Measurements from ENCODE around the gene IGSF3. TPM values are rescaled to one million over a fixed set of nuclear protein-coding genes. Genes with fewer than 3 reads are reported as not detected.

IGSF3 gene
- total and polyA plus RNA-seq, 2 of the 8 experiments (the other 6 are each of a cell fraction or from before 2014, with no cell fraction given) = 30.0 to 32.2 TPM

- Histone ChIP-seq H3K18ac (ENCODE audit: extremely low read depth, low read length) (no peak overlapping the region), H3K27me3 (replicated peaks in 1 of 4; ENCODE audit: control insufficient read depth in 3 of 4, extremely low read depth in 1 of 4, insufficient read depth in 3 of 4, low read length in 3 of 4) (no peaks in the 10 kb centered on the region), H4K5ac (ENCODE audit: insufficient read length, low read depth, low read length) (no peak overlapping the region), H2BK5ac (ENCODE audit: low read depth, low read length) (no peak overlapping the region), H3K9ac (replicated peaks in 1 of 4; ENCODE audit: extremely low read depth in 1 of 4, low read depth in 3 of 4, low read length in 3 of 4) (no peak overlapping the region), H3K23ac (ENCODE audit: insufficient read length) (no peak overlapping the region), H3K27ac (ENCODE audit: low read depth, low read length) (no peak overlapping the region), H2AFZ (ENCODE audit: low read length) (no peak overlapping the region), H2BK20ac (ENCODE audit: low read length) (no peak overlapping the region), H3K4me2 (ENCODE audit: insufficient read depth in 1 of 2, low read depth in 2 of 2, low read length in 2 of 2) (no peak overlapping the region), H3K79me1 (ENCODE audit: low read depth, low read length) (no peaks in the 10 kb centered on the region; the same call in 1 of the 2 replicates), H3K14ac (ENCODE audit: insufficient read length) (no peak overlapping the region), H2BK15ac (ENCODE audit: low read length) (no peak overlapping the region), H2BK120ac (replicated peaks; ENCODE audit: low read depth, low read length) (no peak overlapping the region), H3K4ac (replicated peaks; ENCODE audit: insufficient read length, low read depth, low read length) (no peak overlapping the region), H3K9me3 (ENCODE audit: insufficient read depth in 2 of 2, low read depth in 1 of 2, low read length in 1 of 2) (0 out of 4 replicates have a peak, but pooled peaks cover 0 to 4% of the 10 kb centered on the region in 2 experiments), H4K20me1 (replicated peaks in 1 of 2; ENCODE audit: control insufficient read depth in 1 of 2, insufficient read depth in 2 of 2, low read length in 2 of 2) (no peaks in the 10 kb centered on the region), H4K8ac (ENCODE audit: extremely low read depth, insufficient read depth, low read length) (no peak overlapping the region), H3K4me3 (ENCODE audit: extremely low read depth in 1 of 4, insufficient read depth in 2 of 4, low read depth in 3 of 4, low read length in 4 of 4) (no peak overlapping the region), H3K36me3 (ENCODE audit: control insufficient read depth in 2 of 4, insufficient read depth in 4 of 4, low read length in 3 of 4) (no peaks in the 10 kb centered on the region), H4K91ac (replicated peaks; ENCODE audit: insufficient read length, low read length) (no peak overlapping the region), H2AK5ac (ENCODE audit: low read depth, low read length) (no peak overlapping the region), H2BK12ac (ENCODE audit: low read depth, low read length) (no peak overlapping the region), H3K56ac (replicated peaks; ENCODE audit: insufficient read length, low read depth, low read length) (no peak overlapping the region), H3K79me2 (ENCODE audit: control insufficient read depth in 1 of 2, insufficient read depth in 2 of 2, low read length in 2 of 2) (no peaks in the 10 kb centered on the region), H3K23me2 (ENCODE audit: low read depth, low read length) (no peaks in the 10 kb centered on the region), H3K4me1 (replicated peaks in 1 of 4; ENCODE audit: control insufficient read depth in 3 of 4, insufficient read depth in 4 of 4, low read length in 3 of 4) (no peaks in the 10 kb centered on the region)
- DNase-seq (ENCODE audit: low read depth in 1 of 2, low spot score in 2 of 2) (no peak), FAIRE-seq (no peak)
- ChIA-PET POLR2A (ENCODE audit: partially characterized antibody) (no interaction called here), CTCF (ENCODE audit: partially characterized antibody) (interaction anchor here (0.6 kb wide), 1 partner anchor 11 kb away, joined by 3 read pairs; no protein-coding TSS in a partner anchor)
- TF ChIP-seq BACH1 (IDR thresholded peaks at IDR 0.05; ENCODE audit: low read length) (no peak), ASH2L (IDR thresholded peaks at IDR 0.05; ENCODE audit: low read length) (no peak), RXRA (IDR thresholded peaks at IDR 0.05; ENCODE audit: insufficient read depth, low read depth, low read length) (no peak), CBX5 (IDR thresholded peaks at IDR 0.05; ENCODE audit: low read depth, low read length) (no peak), RNF2 (IDR thresholded peaks at IDR 0.05; ENCODE audit: borderline replicate concordance, low read depth, low read length, missing control alignments, poor library complexity, severe bottlenecking) (no peak), TCF12 (IDR thresholded peaks at IDR 0.05; ENCODE audit: low read depth, low read length) (no peak)
Observed at GRCh38 chr1:116561563-116561962, 106.0 kb downstream of the IGSF3 start.

All from H1 (cell line).